ENCODE results near the gene PLS3.

The PLS3 gene

DNA sequence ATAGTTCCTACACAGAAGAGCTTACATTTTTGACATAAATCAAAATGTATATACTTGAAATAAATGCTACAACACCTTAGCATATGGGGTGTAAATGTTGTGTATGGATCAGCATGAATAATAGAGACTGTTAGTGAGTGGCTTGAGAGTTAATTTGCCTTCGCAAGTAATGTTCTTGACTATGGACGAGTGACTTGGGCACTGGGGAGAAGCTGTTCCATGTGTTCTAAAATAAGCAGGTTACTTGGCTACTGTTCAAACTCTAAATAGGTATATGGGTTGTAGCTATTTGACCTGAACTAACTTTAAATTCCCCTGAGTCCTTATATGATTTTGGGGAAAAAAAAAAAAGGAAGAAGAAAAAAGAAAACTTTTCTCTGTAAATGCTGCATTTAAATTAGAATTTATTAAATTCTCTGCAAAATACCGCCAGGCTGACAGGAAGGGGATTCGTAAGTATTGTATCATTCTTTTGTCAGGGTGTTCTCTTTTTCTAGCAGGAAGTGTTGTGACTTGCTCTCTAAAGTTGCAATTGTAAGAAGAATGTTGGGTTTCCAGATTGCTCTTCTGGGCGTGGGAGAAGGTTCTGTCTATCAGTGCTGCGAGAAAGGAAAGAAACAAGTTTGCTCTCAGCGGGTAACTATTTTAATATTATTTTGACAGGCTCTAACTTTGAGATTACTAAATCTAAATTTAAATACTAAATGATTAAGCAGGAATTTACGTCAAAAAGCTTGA is 32.2 kb downstream of the PLS3 start:
- Histone ChIP-seq H3K36me3 (ENCODE audit: control insufficient read depth, insufficient read depth, low read length) (no peaks in the 10 kb centered on the region), H3K9me3 (ENCODE audit: control insufficient read depth, low read length) (no peaks in the 10 kb centered on the region), H3K4me3 (ENCODE audit: low read length) (no peak overlapping the region), H3K4me1 (ENCODE audit: control insufficient read depth, insufficient read depth, low read length) (no peaks in the 10 kb centered on the region), H3K27me3 (ENCODE audit: control insufficient read depth, insufficient read depth, low read length) (no peaks in the 10 kb centered on the region), H3K9ac (ENCODE audit: low read length) (no peak overlapping the region)

GRCh38 chrX:115595049-115595448 is 34.1 kb downstream of the PLS3 start:
- Histone ChIP-seq H3K4me1 (ENCODE audit: control insufficient read depth, insufficient read depth, low read length) (no peaks in the 10 kb centered on the region), H3K9me3 (ENCODE audit: control insufficient read depth, low read length) (no peaks in the 10 kb centered on the region), H3K36me3 (ENCODE audit: control insufficient read depth, insufficient read depth, low read length) (no peaks in the 10 kb centered on the region), H3K9ac (ENCODE audit: low read length) (no peak overlapping the region), H3K4me3 (ENCODE audit: low read length) (no peak overlapping the region), H3K27me3 (ENCODE audit: control insufficient read depth, insufficient read depth, low read length) (no peaks in the 10 kb centered on the region)

- H3K27me3 ChIP-seq (ENCODE audit: control insufficient read depth, insufficient read depth, low read length), result no peaks in the 10 kb centered on the region
- no peaks in the 10 kb centered on the region for H3K36me3 ChIP-seq (ENCODE audit: control insufficient read depth, insufficient read depth, low read length)
- no peak overlapping the region for H3K9ac ChIP-seq (ENCODE audit: low read length)
- H3K4me1 ChIP-seq (ENCODE audit: control insufficient read depth, insufficient read depth, low read length), result no peaks in the 10 kb centered on the region
- no peak overlapping the region for H3K4me3 ChIP-seq (ENCODE audit: low read length)
- H3K9me3 ChIP-seq (ENCODE audit: control insufficient read depth, low read length), result no peaks in the 10 kb centered on the region
Observed at GRCh38 chrX:115598556-115598955, 37.6 kb downstream of the PLS3 start.

DNA sequence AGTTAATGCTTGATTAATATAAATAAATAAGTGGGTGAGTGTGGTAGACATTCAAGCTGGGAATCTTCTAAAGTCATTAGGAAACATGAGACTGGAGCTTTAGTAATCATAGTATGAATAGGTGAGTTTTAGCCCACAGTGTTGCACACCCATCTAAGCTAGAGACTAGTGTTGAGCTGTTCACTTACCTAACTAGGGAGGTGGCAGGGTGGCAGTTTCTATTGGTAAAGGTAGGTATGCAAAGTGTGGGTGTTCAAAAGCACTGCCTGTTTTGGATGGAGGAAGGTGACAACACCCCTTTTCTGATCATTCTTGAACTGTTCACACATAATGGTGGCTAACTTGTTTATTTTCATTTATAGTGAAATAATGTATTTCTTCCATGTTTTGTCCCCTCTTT is 41.3 kb downstream of the PLS3 start:
- Histone ChIP-seq H3K4me3 (ENCODE audit: low read length) (no peak overlapping the region), H3K9me3 (ENCODE audit: control insufficient read depth, low read length) (no peaks in the 10 kb centered on the region), H3K9ac (ENCODE audit: low read length) (no peak overlapping the region), H3K27me3 (ENCODE audit: control insufficient read depth, insufficient read depth, low read length) (no peaks in the 10 kb centered on the region), H3K36me3 (ENCODE audit: control insufficient read depth, insufficient read depth, low read length) (no peaks in the 10 kb centered on the region), H3K4me1 (ENCODE audit: control insufficient read depth, insufficient read depth, low read length) (no peaks in the 10 kb centered on the region)

DNA sequence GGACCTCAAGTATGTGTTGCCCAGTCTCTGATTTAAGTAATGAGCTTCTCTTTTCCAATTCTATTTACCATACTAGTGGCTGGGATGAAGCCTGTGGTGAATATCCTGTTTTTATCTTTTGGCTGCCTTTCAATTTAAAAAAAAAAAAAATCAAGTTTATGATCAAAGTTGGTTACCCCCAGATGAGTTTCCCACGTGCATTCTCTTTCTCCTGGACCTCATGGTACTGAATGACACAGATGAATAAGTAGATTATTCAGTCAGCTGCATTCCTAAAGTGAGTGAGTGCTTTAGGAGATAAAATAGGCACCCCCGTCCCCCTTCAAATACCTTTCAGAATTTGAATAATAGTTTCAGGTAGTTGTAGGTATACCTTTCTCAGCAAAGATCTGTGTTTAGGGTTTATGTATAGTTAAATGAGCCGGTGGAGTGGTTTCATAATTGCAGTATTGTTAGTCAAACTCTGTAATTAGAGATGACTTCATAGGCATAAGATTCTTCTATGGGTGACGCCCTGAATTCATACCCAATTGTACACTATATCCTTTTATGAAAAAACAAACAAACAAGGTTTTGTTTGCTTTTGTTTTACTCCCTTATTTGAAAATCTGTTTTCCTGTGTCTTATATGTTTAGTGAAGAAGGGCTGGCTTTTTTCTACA is 41.9 kb downstream of the PLS3 start:
- no peaks in the 10 kb centered on the region for H3K4me1 ChIP-seq (ENCODE audit: control insufficient read depth, insufficient read depth, low read length)
- H3K4me3 ChIP-seq (ENCODE audit: low read length), result no peak overlapping the region
- no peak overlapping the region for H3K9ac ChIP-seq (ENCODE audit: low read length)
- H3K27me3 ChIP-seq (ENCODE audit: control insufficient read depth, insufficient read depth, low read length), result no peaks in the 10 kb centered on the region
- H3K36me3 ChIP-seq (ENCODE audit: control insufficient read depth, insufficient read depth, low read length), result no peaks in the 10 kb centered on the region
- H3K9me3 ChIP-seq (ENCODE audit: control insufficient read depth, low read length), result no peaks in the 10 kb centered on the region

DNA sequence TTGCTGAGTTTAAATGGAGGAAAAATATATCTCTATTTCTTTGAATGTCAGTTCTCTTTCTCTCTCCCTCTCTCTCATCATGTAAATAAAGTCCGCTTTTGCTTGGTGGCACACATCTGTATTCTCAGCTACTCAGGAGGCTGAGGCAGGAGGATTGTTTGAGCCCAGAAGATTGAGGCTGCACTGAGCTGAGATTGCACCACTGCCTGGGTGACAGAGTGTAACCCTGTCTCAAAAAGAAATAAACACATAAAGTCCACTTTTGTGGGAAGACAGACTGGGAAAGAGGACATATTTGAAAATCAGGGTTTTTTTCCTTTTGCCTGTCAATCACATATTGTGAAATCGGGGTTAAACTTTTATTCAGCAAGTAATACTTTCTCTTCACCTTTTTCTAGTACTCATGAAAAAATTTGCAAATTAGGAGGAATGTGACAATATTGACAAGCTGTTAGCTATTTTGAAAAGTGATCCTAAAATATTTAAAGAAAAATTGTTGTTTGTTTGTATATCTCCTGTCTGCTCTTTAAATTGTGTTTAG is 42.6 kb downstream of the PLS3 start:
- Histone ChIP-seq H3K9me3 (ENCODE audit: control insufficient read depth, low read length) (no peaks in the 10 kb centered on the region), H3K36me3 (ENCODE audit: control insufficient read depth, insufficient read depth, low read length) (no peaks in the 10 kb centered on the region), H3K27me3 (ENCODE audit: control insufficient read depth, insufficient read depth, low read length) (no peaks in the 10 kb centered on the region), H3K4me1 (ENCODE audit: control insufficient read depth, insufficient read depth, low read length) (no peaks in the 10 kb centered on the region), H3K4me3 (ENCODE audit: low read length) (no peak overlapping the region), H3K9ac (ENCODE audit: low read length) (no peak overlapping the region)

DNA sequence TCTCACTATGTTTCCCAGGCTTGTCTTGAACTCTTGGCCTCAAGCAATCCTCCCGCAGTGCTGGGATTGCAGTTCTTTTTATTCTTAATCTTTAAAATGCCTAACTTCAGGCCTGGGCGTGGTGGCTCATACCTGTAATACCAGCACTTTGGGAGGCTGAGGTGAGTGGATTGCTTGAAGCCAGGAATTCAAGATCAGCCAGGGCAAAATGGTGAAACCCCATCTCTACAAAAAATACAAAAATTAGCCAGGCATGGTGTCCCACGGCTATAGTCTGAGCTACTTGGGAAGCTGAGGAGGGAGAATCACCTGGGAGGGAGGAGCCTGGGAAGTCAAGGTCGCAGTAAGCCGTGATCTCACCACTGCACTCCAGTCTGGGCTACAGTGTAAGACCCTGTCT is 45.9 kb downstream of the PLS3 start:
- no peak overlapping the region for H3K4me3 ChIP-seq (ENCODE audit: low read length)
- H3K27me3 ChIP-seq (ENCODE audit: control insufficient read depth, insufficient read depth, low read length), result no peaks in the 10 kb centered on the region
- H3K36me3 ChIP-seq (ENCODE audit: control insufficient read depth, insufficient read depth, low read length), result no peaks in the 10 kb centered on the region
- H3K9me3 ChIP-seq (ENCODE audit: control insufficient read depth, low read length), result no peaks in the 10 kb centered on the region
- no peaks in the 10 kb centered on the region for H3K4me1 ChIP-seq (ENCODE audit: control insufficient read depth, insufficient read depth, low read length)
- H3K9ac ChIP-seq (ENCODE audit: low read length), result no peak overlapping the region

- H3K4me1 ChIP-seq (ENCODE audit: control insufficient read depth, insufficient read depth, low read length), result no peaks in the 10 kb centered on the region
- H3K27me3 ChIP-seq (ENCODE audit: control insufficient read depth, insufficient read depth, low read length), result no peaks in the 10 kb centered on the region
- H3K9me3 ChIP-seq (ENCODE audit: control insufficient read depth, low read length), result no peaks in the 10 kb centered on the region
- H3K4me3 ChIP-seq (ENCODE audit: low read length), result no peak overlapping the region
- H3K36me3 ChIP-seq (ENCODE audit: control insufficient read depth, insufficient read depth, low read length), result no peaks in the 10 kb centered on the region
- no peak overlapping the region for H3K9ac ChIP-seq (ENCODE audit: low read length)
Observed at GRCh38 chrX:115609621-115610020, 48.6 kb downstream of the PLS3 start.

- H3K27me3 ChIP-seq (ENCODE audit: control insufficient read depth, insufficient read depth, low read length), result no peaks in the 10 kb centered on the region
- H3K4me3 ChIP-seq (ENCODE audit: low read length), result no peak overlapping the region
- no peaks in the 10 kb centered on the region for H3K4me1 ChIP-seq (ENCODE audit: control insufficient read depth, insufficient read depth, low read length)
- H3K9ac ChIP-seq (ENCODE audit: low read length), result no peak overlapping the region
- no peaks in the 10 kb centered on the region for H3K36me3 ChIP-seq (ENCODE audit: control insufficient read depth, insufficient read depth, low read length)
- H3K9me3 ChIP-seq (ENCODE audit: control insufficient read depth, low read length), result no peaks in the 10 kb centered on the region
Observed at GRCh38 chrX:115616943-115617563, 56.1 kb downstream of the PLS3 start.

DNA sequence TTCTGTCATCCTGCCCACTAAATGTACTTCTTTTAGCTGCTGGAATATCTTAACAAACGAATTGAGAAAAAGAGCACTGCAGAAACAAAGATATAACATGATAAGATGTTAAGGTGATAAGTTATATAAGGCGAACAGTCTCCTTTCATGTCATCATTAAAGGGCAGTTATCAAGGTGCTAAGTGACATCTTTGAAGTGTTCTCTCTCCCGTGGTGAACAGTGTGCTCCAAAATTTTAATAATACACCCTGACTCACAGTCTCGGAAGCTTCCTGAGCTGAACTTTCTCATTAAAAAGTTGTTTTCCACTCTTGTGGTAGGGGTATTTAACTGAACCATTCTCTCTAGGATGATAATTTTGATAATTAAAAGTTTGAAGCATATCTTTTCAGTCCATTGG is 61.6 kb downstream of the PLS3 start:
- H3K27me3 ChIP-seq (ENCODE audit: control insufficient read depth, insufficient read depth, low read length), result no peaks in the 10 kb centered on the region
- no peaks in the 10 kb centered on the region for H3K9me3 ChIP-seq (ENCODE audit: control insufficient read depth, low read length)
- no peaks in the 10 kb centered on the region for H3K36me3 ChIP-seq (ENCODE audit: control insufficient read depth, insufficient read depth, low read length)
- H3K9ac ChIP-seq (ENCODE audit: low read length), result no peak overlapping the region
- no peaks in the 10 kb centered on the region for H3K4me1 ChIP-seq (ENCODE audit: control insufficient read depth, insufficient read depth, low read length)
- no peak overlapping the region for H3K4me3 ChIP-seq (ENCODE audit: low read length)

- no peaks in the 10 kb centered on the region for H3K4me1 ChIP-seq (ENCODE audit: control insufficient read depth, insufficient read depth, low read length)
- no peaks in the 10 kb centered on the region for H3K9me3 ChIP-seq (ENCODE audit: control insufficient read depth, low read length)
- H3K9ac ChIP-seq (ENCODE audit: low read length), result no peak overlapping the region
- H3K36me3 ChIP-seq (ENCODE audit: control insufficient read depth, insufficient read depth, low read length), result no peaks in the 10 kb centered on the region
- no peak overlapping the region for H3K4me3 ChIP-seq (ENCODE audit: low read length)
- no peaks in the 10 kb centered on the region for H3K27me3 ChIP-seq (ENCODE audit: control insufficient read depth, insufficient read depth, low read length)
Observed at GRCh38 chrX:115624916-115625315, 63.9 kb downstream of the PLS3 start.

- no peak overlapping the region for H3K9ac ChIP-seq (ENCODE audit: low read length)
- no peaks in the 10 kb centered on the region for H3K36me3 ChIP-seq (ENCODE audit: control insufficient read depth, insufficient read depth, low read length)
- no peaks in the 10 kb centered on the region for H3K27me3 ChIP-seq (ENCODE audit: control insufficient read depth, insufficient read depth, low read length)
- H3K4me1 ChIP-seq (ENCODE audit: control insufficient read depth, insufficient read depth, low read length), result no peaks in the 10 kb centered on the region
- no peak overlapping the region for H3K4me3 ChIP-seq (ENCODE audit: low read length)
- H3K9me3 ChIP-seq (ENCODE audit: control insufficient read depth, low read length), result no peaks in the 10 kb centered on the region
Observed at GRCh38 chrX:115625572-115626301, 64.8 kb downstream of the PLS3 start.

All from mucosa of stomach (tissue), 1 donor.